ENCODE data around the gene CCDC201. TPM values are rescaled to one million over a fixed set of nuclear protein-coding genes. Genes with fewer than 3 reads are reported as not detected.

Gene CCDC201
- total RNA-seq, 2 experiments from 2014 or later = not detected

DNA sequence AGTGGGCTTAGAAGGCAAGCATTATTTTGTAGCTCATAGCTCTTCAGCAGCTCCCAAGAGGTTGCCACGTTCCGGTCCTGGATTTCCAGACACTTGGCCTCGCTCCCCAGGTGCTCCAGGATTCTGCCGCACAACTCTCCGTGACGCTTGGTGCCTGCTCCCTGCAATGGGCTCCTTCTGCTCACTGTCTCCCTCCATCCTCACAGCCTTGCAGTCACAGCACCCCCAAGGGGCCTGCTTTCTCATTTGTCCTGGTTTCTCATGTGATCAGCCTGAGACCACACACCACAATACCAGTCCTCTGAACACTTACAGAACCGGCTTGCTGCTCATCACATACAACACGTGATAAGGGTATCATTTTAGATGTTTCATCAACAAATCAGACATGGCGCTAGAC lies 38.4 kb upstream of the CCDC201 start:
- H3K36me3 Mint-ChIP-seq (ENCODE audit: low read depth) = peaks cover 4% of the 10 kb centered on the region
- H3K4me1 Mint-ChIP-seq = peaks cover 13% of the 10 kb centered on the region
- no peak for DNase-seq
- H3K9me3 Mint-ChIP-seq = no peaks in the 10 kb centered on the region
- CTCF ChIA-PET = no interaction called here
- POLR2A ChIA-PET = no interaction called here
- peaks cover 6% of the 10 kb centered on the region for H3K27me3 Mint-ChIP-seq
- H3K27ac Mint-ChIP-seq = no peak overlapping the region
- H3K4me3 Mint-ChIP-seq = no peak overlapping the region

DNA sequence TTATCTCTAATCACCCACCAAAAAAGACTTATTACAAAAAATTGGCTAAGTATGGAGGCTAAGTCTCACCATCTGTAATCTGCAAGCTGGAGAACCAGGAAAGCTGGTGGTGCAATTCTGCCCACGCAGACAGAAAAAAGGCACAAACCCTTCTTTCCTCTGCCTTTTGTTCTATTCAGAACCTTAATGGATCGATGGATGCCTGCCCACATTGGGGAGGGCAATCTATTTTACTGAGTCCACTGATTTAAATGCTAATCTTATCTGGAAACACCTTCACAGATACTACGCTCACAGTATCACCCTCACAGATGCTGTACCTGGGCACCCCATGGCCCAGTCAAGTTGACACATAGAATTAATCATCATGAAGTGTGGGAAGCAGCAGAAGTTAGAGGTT lies 38.0 kb upstream of the CCDC201 start:
- no peak for DNase-seq
- CTCF ChIA-PET = no interaction called here
- Mint-ChIP-seq H3K4me3 (no peak overlapping the region), H3K4me1 (peaks cover 9% of the 10 kb centered on the region), H3K27me3 (peaks cover 6% of the 10 kb centered on the region), H3K36me3 (ENCODE audit: low read depth) (peaks cover 3% of the 10 kb centered on the region), H3K27ac (no peak overlapping the region), H3K9me3 (no peaks in the 10 kb centered on the region)
- POLR2A ChIA-PET = no interaction called here

DNA sequence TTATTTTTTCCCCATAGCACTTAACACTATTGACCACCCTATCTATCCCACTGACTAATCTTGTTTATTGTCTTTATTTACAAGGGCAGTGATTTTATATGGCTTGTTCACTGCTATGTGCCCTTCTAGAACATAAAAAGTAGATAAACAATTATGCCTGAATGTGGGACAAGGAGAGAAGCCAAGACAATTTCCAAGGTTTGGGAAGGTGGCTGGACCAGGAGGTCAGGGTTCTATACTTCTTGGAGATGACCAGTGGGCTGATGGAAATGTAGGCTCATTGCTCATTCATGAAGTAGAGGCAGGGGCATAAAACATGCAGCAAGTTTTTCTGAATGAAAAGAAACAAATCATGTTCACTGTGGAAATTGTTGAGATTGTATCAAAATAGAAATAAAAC lies 36.7 kb upstream of the CCDC201 start:
- no peaks in the 10 kb centered on the region for H3K9me3 Mint-ChIP-seq
- ChIA-PET CTCF (no interaction called here), POLR2A (no interaction called here)
- H3K36me3 Mint-ChIP-seq (ENCODE audit: low read depth) = no peaks in the 10 kb centered on the region
- no peak for DNase-seq
- peaks cover 6% of the 10 kb centered on the region for H3K27me3 Mint-ChIP-seq
- H3K4me3 Mint-ChIP-seq = no peak overlapping the region
- peaks cover under 1% of the 10 kb centered on the region for H3K4me1 Mint-ChIP-seq
- H3K27ac Mint-ChIP-seq = no peak overlapping the region

DNA sequence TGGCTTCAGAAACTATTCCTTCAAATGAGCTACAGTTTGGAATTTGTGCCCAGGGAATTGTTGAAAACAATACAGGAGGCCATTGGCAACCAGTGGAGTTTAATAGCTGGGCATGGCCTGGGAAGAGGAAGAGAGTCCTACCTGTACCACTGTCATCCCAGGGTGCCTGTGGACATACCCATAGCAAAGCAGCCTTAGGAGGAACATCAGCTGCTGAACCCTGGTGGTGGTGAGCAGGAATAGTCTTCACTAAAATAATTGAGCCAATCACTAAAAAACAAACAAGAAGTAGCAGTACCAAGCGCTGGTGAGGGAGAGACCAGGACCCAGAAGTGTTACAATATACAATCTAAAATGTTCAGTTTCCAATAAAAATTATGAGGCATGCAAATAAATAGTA lies 29.9 kb upstream of the CCDC201 start:
- CTCF ChIA-PET = interaction anchor here (1.1 to 1.8 kb wide), 2 partner anchors 10 to 14 kb away, joined by 4 read pairs; no protein-coding TSS in a partner anchor
- DNase-seq = no peak
- no peak overlapping the region for H3K4me3 Mint-ChIP-seq
- H3K4me1 Mint-ChIP-seq = no peaks in the 10 kb centered on the region
- peaks cover 17% of the 10 kb centered on the region for H3K27me3 Mint-ChIP-seq
- POLR2A ChIA-PET = no interaction called here
- H3K27ac Mint-ChIP-seq = no peak overlapping the region
- H3K36me3 Mint-ChIP-seq (ENCODE audit: low read depth) = no peaks in the 10 kb centered on the region
- H3K9me3 Mint-ChIP-seq = no peaks in the 10 kb centered on the region

DNA sequence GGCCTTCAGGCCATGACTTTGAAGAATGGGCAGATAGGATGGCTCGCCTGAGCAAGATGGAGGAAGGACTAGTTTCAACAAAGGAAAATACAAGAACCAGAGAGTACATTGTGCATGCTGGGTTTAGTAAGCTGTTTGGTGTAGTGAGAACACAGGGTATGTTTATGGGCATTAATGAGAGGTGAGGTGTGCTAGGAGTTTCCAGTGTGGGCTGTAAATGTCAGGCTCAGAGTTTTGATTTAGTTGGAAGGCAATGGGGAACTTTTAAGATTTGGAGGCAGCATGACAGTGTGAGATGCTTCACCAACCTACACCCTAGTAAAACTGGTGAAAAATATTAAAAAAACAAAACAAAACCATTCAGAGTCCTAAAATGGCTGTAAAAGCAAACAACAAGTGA lies 28.7 kb upstream of the CCDC201 start:
- CTCF ChIA-PET = interaction anchor here (1.1 to 1.8 kb wide), 2 partner anchors 9 to 16 kb away, joined by 4 read pairs; no protein-coding TSS in a partner anchor
- Mint-ChIP-seq H3K4me3 (no peak overlapping the region), H3K36me3 (ENCODE audit: low read depth) (no peaks in the 10 kb centered on the region), H3K4me1 (no peaks in the 10 kb centered on the region), H3K27me3 (peaks cover 16% of the 10 kb centered on the region), H3K9me3 (no peaks in the 10 kb centered on the region), H3K27ac (no peak overlapping the region)
- no peak for DNase-seq
- POLR2A ChIA-PET = no interaction called here

DNA sequence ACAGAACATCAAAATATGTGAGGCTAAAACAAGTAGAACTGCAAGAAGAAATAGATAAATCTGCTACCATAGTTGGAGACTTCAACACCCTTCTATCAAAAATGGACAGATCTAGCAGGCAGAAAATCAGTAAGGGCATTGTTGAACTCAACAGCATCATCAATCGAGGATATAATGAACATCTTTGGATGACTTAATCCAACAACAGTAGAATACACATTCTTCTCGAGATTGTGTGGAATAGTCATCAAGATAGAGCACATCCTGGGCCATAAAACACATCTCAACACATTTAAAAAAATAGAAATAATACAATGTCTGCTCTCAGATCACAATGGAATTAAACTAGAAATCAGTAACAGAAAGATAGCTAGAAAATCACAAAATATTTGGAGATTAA lies 25.3 kb upstream of the CCDC201 start:
- DNase-seq = no peak
- Mint-ChIP-seq H3K36me3 (ENCODE audit: low read depth) (no peaks in the 10 kb centered on the region), H3K27ac (no peak overlapping the region), H3K27me3 (peaks cover 18% of the 10 kb centered on the region), H3K4me1 (no peaks in the 10 kb centered on the region), H3K9me3 (no peaks in the 10 kb centered on the region), H3K4me3 (no peak overlapping the region)
- ChIA-PET POLR2A (no interaction called here), CTCF (no interaction called here)

DNA sequence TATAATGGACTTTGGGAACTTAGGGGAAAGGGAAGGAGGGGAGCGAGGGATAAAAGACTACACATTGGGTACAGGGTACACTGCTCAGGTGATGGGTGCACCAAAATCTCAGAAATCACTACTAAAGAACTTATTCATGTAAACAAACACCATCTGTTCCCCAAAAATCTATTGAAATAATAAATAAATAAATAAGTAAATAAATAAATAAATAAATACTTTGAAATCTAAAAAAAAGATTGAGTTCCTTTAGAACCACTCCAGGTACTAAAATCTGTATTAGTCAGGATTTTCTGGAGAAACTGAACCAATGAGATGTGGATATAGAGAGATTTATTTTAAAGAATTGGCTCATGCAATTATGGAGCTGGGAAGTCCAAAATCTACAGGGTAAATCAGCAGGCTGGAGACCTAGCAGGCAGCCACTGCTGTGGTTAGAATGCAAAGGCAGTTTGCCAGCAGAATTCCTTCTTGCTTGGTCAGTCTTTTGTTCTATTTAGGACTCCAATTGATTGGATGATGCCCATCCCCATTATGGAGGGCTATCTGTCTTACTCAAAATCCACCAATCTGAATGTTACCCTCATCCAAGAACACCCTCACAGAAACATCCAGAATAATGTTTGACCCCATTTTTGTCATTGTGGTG lies 24.3 kb upstream of the CCDC201 start:
- Mint-ChIP-seq H3K4me1 (no peaks in the 10 kb centered on the region), H3K4me3 (no peak overlapping the region), H3K27ac (no peak overlapping the region), H3K27me3 (peaks cover 18% of the 10 kb centered on the region), H3K36me3 (ENCODE audit: low read depth) (no peaks in the 10 kb centered on the region), H3K9me3 (no peaks in the 10 kb centered on the region)
- no peak for DNase-seq
- ChIA-PET POLR2A (no interaction called here), CTCF (no interaction called here)

DNA sequence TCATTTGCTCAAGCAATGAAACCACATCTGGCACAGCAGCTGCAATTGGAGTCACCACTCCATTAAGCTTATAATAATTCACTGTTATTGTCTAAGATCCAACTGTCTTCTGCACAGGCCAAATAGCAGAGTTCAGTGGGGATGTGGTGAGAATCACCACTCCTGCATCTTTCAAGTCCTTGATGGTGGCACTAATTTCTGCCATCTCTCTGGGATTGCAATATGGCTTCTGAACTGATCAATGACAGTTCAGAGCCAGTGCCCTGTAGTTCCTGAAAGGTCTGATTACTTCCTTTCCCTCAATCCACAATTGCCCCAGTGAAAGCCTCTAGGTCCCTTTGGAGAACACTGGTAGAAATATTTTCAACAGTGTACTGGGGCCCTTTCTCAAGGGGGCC lies 21.8 kb upstream of the CCDC201 start:
- no peak for DNase-seq
- H3K4me1 Mint-ChIP-seq = no peaks in the 10 kb centered on the region

DNA sequence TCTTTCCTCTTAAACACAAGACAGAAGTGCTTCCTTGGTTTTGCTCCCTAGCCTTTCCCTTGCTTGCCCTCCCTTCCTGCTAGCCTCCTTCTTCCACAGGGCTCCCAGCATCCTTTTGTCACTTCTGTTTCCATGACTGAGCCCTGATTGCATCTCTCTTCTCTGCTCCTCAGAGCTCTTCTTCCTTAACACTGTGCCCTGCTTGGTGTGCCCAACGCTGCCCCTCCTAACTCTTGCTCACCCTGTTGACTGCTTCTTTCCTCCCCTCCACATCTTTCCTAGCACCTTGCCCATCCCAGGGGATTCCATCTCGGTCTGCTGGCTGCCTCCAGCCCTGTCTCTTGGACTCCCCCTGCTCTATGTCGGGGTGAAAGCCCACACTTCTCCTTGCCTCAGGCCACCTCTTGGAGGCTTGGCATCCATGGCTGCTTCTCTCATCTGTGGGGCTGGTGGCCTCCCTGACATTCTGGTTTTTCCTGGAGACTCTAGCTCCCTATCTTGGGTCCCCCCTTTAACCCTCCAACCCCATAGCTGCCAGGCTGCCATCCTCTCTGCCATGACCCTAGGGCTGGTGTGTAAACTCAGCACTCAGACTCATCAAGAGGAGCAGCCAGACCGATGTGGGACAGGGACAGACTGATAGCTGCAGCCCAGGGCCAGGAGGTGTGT lies 21.2 kb upstream of the CCDC201 start:
- H3K9me3 Mint-ChIP-seq = no peaks in the 10 kb centered on the region
- H3K36me3 Mint-ChIP-seq (ENCODE audit: low read depth) = no peaks in the 10 kb centered on the region
- H3K27me3 Mint-ChIP-seq = peaks cover 33% of the 10 kb centered on the region
- H3K4me1 Mint-ChIP-seq = no peaks in the 10 kb centered on the region
- DNase-seq = no peak
- H3K27ac Mint-ChIP-seq = no peak overlapping the region
- ChIA-PET CTCF (interaction anchor here (1.7 kb wide), 1 partner anchor 1195 kb away, joined by 4 read pairs; no protein-coding TSS in a partner anchor), POLR2A (no interaction called here)
- H3K4me3 Mint-ChIP-seq = no peak overlapping the region

More for the DNA sequence above, 21.8 kb upstream of the CCDC201 start:
- POLR2A ChIA-PET = no interaction called here
- CTCF ChIA-PET = no interaction called here
- Mint-ChIP-seq H3K9me3 (no peaks in the 10 kb centered on the region), H3K4me3 (no peak overlapping the region), H3K27me3 (peaks cover 28% of the 10 kb centered on the region), H3K36me3 (ENCODE audit: low read depth) (no peaks in the 10 kb centered on the region), H3K27ac (no peak overlapping the region)

DNA sequence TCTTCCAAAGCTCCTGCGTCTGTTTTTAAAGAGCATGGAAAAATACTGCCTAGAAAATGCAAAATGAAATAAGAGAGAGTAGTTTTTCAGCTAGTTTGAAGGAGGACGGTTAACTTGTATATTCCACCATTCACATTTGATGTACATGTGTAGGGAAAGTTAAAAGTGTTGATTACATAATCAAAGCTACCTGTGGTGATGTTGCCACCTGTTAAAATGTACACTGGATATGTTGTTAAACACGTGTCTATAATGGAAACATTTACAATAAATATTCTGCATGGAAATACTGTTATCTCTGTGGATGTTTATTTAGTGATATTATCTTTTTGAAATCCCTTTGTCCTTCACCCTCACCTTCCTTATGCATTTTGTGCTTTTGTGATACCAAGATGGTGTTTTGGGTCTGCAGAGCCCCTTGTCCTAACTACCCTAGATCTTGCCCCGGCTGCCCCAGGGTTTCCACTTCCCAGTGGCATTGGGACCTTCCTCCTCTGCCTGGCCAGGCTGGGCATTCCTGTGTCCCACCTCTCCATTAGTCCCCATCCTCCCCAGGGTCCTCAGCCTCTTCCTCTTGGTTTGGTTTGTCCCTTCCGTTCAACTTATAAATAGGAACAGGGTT lies 20.6 kb upstream of the CCDC201 start:
- POLR2A ChIA-PET = no interaction called here
- H3K4me1 Mint-ChIP-seq = no peaks in the 10 kb centered on the region

DNA sequence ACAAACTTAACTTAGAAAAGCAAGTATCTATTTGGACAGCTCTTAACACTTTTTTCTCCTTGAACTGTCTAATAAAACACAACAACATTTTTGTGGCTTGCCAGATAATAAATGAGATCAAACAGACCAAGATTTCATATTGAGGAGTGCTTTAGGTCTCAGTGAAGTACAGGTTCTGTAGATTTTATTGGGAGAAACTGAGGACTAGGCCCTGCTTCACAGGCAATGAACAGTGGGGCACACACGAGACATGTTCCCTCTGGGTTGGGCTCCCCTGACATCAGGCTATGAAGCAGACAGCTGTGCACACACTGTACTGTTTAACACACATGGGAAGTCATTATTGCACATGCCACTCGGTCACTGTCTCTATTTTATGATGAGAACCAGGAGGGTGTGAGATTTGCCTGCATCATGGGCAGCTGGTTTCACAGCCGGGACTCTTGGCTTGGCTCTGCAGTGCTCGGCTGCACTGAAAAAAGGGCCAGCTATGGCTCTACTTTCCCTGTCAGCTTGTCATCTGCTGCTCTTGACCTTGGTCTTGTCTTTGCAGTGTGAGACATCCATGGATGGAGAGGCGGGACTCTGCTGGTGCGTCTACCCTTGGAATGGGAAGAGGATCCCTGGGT lies 19.6 kb upstream of the CCDC201 start:
- CTCF ChIA-PET = interaction anchor here (1.0 to 1.7 kb wide), 4 partner anchors 10 to 1196 kb away, joined by 3 to 4 read pairs (median 4); no protein-coding TSS in a partner anchor
- no peak overlapping the region for H3K27ac Mint-ChIP-seq
- H3K36me3 Mint-ChIP-seq (ENCODE audit: low read depth) = no peaks in the 10 kb centered on the region
- H3K4me1 Mint-ChIP-seq = peaks cover 2% of the 10 kb centered on the region
- POLR2A ChIA-PET = no interaction called here
- no peak for DNase-seq
- H3K27me3 Mint-ChIP-seq = peaks cover 40% of the 10 kb centered on the region
- no peaks in the 10 kb centered on the region for H3K9me3 Mint-ChIP-seq
- H3K4me3 Mint-ChIP-seq = no peak overlapping the region

More for the DNA sequence above, 20.6 kb upstream of the CCDC201 start:
- H3K9me3 Mint-ChIP-seq = no peaks in the 10 kb centered on the region
- H3K27ac Mint-ChIP-seq = no peak overlapping the region
- CTCF ChIA-PET = interaction anchor here (1.0 to 1.7 kb wide), 3 partner anchors 9 to 1195 kb away, joined by 3 to 4 read pairs (median 4); no protein-coding TSS in a partner anchor
- no peak overlapping the region for H3K4me3 Mint-ChIP-seq
- no peak for DNase-seq
- no peaks in the 10 kb centered on the region for H3K36me3 Mint-ChIP-seq (ENCODE audit: low read depth)
- peaks cover 35% of the 10 kb centered on the region for H3K27me3 Mint-ChIP-seq

DNA sequence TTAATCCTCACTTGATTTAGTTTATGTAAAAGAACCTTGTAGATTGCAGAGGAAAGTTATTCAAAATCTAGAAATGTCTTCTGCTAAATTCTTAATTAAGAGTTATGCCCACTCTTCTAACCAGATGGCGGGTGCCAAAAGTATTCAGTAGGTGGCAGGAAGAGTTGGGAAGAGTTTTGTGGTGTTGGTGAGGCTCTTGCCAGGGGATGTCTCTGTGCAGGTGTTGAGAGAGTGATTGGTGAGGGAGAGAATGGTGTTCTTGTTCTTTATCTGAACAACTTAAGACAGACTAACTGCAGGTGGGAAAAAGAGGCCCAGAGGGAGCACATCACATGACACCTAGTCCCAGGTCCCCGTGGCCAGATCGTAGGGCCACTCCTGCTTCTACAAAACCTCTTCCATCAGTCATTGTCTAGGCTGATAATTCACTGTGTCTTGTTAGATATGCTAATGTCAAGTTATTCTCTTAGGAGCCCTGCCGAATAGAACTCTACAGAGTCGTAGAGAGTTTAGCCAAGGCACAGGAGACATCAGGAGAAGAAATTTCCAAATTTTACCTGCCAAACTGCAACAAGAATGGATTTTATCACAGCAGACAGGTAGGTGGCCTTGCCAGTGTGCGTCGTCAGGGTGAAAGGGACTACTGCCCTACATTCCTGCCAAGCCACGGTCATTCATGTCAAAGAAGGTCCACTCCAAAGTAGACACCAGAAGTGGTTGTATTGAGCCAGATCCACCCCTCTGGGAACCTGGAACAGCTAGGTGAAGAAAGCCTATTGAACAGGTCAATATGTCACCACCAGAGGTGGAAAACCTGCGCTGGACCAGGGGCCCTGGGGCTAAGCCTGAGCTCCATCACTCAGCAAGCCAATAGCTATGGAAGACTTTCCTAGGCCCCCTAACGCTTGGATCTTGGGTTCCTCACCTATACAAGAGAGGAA lies 18.9 kb upstream of the CCDC201 start:
- Mint-ChIP-seq H3K9me3 (no peaks in the 10 kb centered on the region), H3K4me1 (peaks cover 2% of the 10 kb centered on the region), H3K27me3 (peaks cover 45% of the 10 kb centered on the region), H3K4me3 (no peak overlapping the region), H3K27ac (no peak overlapping the region), H3K36me3 (ENCODE audit: low read depth) (no peaks in the 10 kb centered on the region)
- DNase-seq = no peak
- POLR2A ChIA-PET = no interaction called here
- CTCF ChIA-PET = interaction anchor here (0.6 to 1.7 kb wide), 4 partner anchors 11 to 1218 kb away, joined by 3 to 4 read pairs (median 4); no protein-coding TSS in a partner anchor
